Ascending aorta (tissue), 2 donors: ENCODE data around the gene ENAH. TPM values are rescaled to one million over a fixed set of nuclear protein-coding genes. Genes with fewer than 3 reads are reported as not detected.
"Not testable (repeated sequence)": the region's sequence is repeated elsewhere in the genome, so short reads cannot be mapped to it uniquely, and the experiment has no call there.

ENCODE experiments used
- DNase-seq, 2 donors: peaks; one replicate each; pipeline ENCODE4 v3.0.0-alpha.2; 2019; ENCODE audit warnings: low spot score in 2 of 2
- H3K27ac ChIP-seq, 2 donors: fragments of 200-600 bp; sonication (generic); one replicate each; pipeline ENCODE4 v1.5.1; 2016 to 2017; ENCODE audit warnings: mild to moderate bottlenecking in 1 of 2
- H3K27me3 ChIP-seq: fragments of 200-600 bp; sonication (generic); one replicate; pipeline ENCODE4 v1.5.1; 2017
- H3K36me3 ChIP-seq, 2 donors: fragments of 200-600 bp; sonication (generic); one replicate each; pipeline ENCODE4 v1.5.1; 2016
- H3K4me1 ChIP-seq, 2 donors: fragments of 200-600 bp; sonication (generic); one replicate each; pipeline ENCODE4 v1.5.1; 2016 to 2017; ENCODE audit warnings: mild to moderate bottlenecking in 1 of 2
- H3K4me3 ChIP-seq, 2 donors: fragments of 200-600 bp; sonication (generic); one replicate each; pipeline ENCODE4 v1.5.1; 2016 to 2017; ENCODE audit warnings: mild to moderate bottlenecking in 1 of 2
- H3K9me3 ChIP-seq, 2 donors: fragments of 200-600 bp; sonication (generic); one replicate each; pipeline ENCODE4 v1.5.1; 2016
- intact Hi-C: fragments of 100-400 bp; cut with DNase I; formaldehyde crosslinking; loops from one replicate; pipeline ENCODE4 v1.15.1; 2023
- total RNA-seq: library from RNA; depleted of rRNA; stranded (reverse); fragments of >200 nt; gene quantifications from one replicate; pipeline ENCODE4 v1.1.0, GENCODE V29; 2016
- TF ChIP-seq, protein P1 (sequence below), 3 experiments: fragments of 200-600 bp in 2 of 3; fragments of 450-650 bp in 1 of 3; sonication (generic) in 2 of 3; IDR thresholded peaks; one replicate each; pipeline ENCODE4 v1.5.1; 2016 to 2019; ENCODE audit warnings: antibody characterized with exemption in 3 of 3, mild to moderate bottlenecking in 1 of 3, moderate library complexity in 1 of 3

ENAH gene
- total RNA-seq, 1 donor from 2014 or later: 103 TPM

- TF ChIP-seq, protein P1, sequence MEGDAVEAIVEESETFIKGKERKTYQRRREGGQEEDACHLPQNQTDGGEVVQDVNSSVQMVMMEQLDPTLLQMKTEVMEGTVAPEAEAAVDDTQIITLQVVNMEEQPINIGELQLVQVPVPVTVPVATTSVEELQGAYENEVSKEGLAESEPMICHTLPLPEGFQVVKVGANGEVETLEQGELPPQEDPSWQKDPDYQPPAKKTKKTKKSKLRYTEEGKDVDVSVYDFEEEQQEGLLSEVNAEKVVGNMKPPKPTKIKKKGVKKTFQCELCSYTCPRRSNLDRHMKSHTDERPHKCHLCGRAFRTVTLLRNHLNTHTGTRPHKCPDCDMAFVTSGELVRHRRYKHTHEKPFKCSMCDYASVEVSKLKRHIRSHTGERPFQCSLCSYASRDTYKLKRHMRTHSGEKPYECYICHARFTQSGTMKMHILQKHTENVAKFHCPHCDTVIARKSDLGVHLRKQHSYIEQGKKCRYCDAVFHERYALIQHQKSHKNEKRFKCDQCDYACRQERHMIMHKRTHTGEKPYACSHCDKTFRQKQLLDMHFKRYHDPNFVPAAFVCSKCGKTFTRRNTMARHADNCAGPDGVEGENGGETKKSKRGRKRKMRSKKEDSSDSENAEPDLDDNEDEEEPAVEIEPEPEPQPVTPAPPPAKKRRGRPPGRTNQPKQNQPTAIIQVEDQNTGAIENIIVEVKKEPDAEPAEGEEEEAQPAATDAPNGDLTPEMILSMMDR (IDR thresholded peaks at IDR 0.05): no peak
- no peaks in the 10 kb centered on the region for H3K36me3 ChIP-seq
- peak overlapping the region; percentile 79 for H3K27ac ChIP-seq
- H3K4me1 ChIP-seq: peaks cover 11 to 56% of the 10 kb centered on the region in 2 donors
- peak in 1 of 2 donors; percentile 72 for DNase-seq
- H3K27me3 ChIP-seq: no peaks in the 10 kb centered on the region
- no peak overlapping the region for H3K4me3 ChIP-seq
- no peaks in the 10 kb centered on the region for H3K9me3 ChIP-seq
- intact Hi-C loops: loop anchor here (5.0 kb wide), 1 partner anchor 120 kb away; no protein-coding TSS in a partner anchor
Measured at GRCh38 chr1:225697428-225697827, 44.5 kb upstream of the ENAH start.

DNA sequence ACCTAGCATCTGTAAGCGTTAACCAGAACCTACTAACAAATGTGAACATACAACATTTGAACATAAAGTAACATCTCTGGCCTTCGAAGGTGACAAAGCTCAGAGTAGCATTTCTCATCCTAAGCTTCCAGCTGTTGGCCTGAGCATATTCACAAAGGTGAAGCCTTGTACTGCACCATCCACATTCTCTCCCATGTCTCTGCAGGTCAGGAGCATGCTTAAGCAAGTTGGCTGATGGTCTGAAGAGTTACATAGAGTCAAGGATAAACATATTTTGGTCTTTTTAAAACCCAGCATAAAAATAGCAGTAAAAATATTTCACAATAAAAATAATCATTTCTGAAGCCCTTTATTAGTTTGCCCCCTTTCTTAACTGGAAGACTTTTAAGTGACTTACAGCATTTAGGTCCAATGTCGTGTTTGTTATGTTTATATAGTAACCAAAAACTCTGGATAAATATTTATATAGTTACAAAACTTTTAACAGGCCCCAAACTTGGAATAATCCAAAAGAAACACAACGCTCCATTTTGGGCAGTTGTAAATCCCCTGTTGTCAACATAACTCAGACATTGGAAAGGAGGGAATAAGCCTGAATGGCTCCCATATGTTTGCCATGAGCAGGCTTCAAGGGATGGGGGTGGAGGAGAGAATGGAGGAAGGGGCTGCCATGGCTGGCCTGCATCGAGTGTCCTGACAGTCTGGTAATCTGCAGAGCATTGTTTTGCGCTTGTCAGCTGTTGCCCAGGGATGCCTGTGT lies 42.8 kb upstream of the ENAH start:
- Histone ChIP-seq H3K36me3 (no peaks in the 10 kb centered on the region), H3K4me1 (peaks cover 16 to 72% of the 10 kb centered on the region in 2 donors), H3K27ac (peak overlapping the region; percentile 79), H3K27me3 (no peaks in the 10 kb centered on the region), H3K4me3 (no peak overlapping the region), H3K9me3 (no peaks in the 10 kb centered on the region)
- peak in 1 of 2 donors; percentile 63 for DNase-seq
- intact Hi-C loops: loop anchor here (5.0 kb wide), 1 partner anchor 122 kb away; no protein-coding TSS in a partner anchor
- TF ChIP-seq, protein P1 (IDR thresholded peaks at IDR 0.05): no peak

- intact Hi-C loops: no loop called here
- Histone ChIP-seq H3K27ac (peak overlapping the region; percentile 79), H3K4me3 (no peak overlapping the region), H3K4me1 (peaks cover 16 to 64% of the 10 kb centered on the region in 2 donors), H3K27me3 (no peaks in the 10 kb centered on the region), H3K9me3 (no peaks in the 10 kb centered on the region), H3K36me3 (no peaks in the 10 kb centered on the region)
- DNase-seq: peak in 1 of 2 donors; percentile 66
- TF ChIP-seq, protein P1 (IDR thresholded peaks at IDR 0.05): no peak
Measured at GRCh38 chr1:225694151-225694603, 41.3 kb upstream of the ENAH start.

- H3K36me3 ChIP-seq, H3K9me3 ChIP-seq, H3K4me3 ChIP-seq, H3K27me3 ChIP-seq: not testable (repeated sequence)
- H3K4me1 ChIP-seq: peaks cover 16 to 64% of the 10 kb centered on the region in 2 donors
- intact Hi-C loops: loop anchor here (2.0 kb wide), 1 partner anchor 37 kb away; no protein-coding TSS in a partner anchor
- H3K27ac ChIP-seq: peak overlapping the region; percentile 79
- DNase-seq: peak in 1 of 2 donors; percentile 33
Measured at GRCh38 chr1:225693697-225694096, 40.8 kb upstream of the ENAH start.

DNA sequence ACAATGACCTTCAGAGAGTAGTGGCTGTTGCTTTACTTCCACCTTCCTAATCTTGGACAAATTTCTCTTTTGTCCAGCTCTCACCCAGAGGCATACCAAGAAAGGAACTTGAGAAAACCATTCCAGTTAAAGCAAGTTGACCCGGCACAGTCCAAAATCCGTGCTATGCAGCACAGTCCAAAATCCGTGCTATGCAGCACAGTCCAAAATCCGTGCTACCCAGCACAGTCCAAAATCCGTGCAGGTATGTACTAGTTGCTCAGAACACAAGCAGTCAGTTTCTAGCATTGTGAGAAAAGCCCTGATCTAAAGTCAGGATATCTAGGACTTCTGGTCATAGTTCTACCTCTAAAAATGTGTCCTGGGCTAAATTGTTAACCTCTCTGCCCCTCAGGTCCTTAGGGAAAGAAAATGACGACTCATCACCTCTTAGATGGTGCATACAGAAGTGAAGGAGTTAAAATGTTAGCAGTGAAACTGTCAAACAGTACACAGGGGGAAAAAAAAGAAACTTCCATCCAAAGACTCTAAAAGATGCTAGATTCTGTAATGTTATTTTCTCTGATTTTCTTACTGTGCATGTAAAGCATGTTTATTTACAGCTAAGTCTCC lies 40.3 kb upstream of the ENAH start:
- no peaks in the 10 kb centered on the region for H3K27me3 ChIP-seq
- peak in 1 of 2 donors; percentile 56 for DNase-seq
- no peak overlapping the region for H3K4me3 ChIP-seq
- TF ChIP-seq, protein P1 (IDR thresholded peaks at IDR 0.05): no peak
- H3K4me1 ChIP-seq: peaks cover 16 to 64% of the 10 kb centered on the region in 2 donors
- H3K9me3 ChIP-seq: no peaks in the 10 kb centered on the region
- no peaks in the 10 kb centered on the region for H3K36me3 ChIP-seq
- H3K27ac ChIP-seq: peak overlapping the region; percentile 79
- intact Hi-C loops: loop anchor here (2.0 kb wide), 1 partner anchor 36 kb away; no protein-coding TSS in a partner anchor

GRCh38 chr1:225692517-225692879 lies 39.6 kb upstream of the ENAH start:
- Histone ChIP-seq H3K4me3 (no peak overlapping the region), H3K4me1 (peaks cover 16 to 62% of the 10 kb centered on the region in 2 donors), H3K27ac (peak overlapping the region; percentile 79), H3K9me3 (no peaks in the 10 kb centered on the region), H3K27me3 (no peaks in the 10 kb centered on the region), H3K36me3 (no peaks in the 10 kb centered on the region)
- peak in 1 of 2 donors; percentile 50 for DNase-seq
- intact Hi-C loops: loop anchor here (2.0 kb wide), 1 partner anchor 36 kb away; no protein-coding TSS in a partner anchor
- TF ChIP-seq, protein P1 (IDR thresholded peaks at IDR 0.05): no peak
